Measurements from ENCODE around the gene ANKRD7. TPM values are rescaled to one million over a fixed set of nuclear protein-coding genes. Genes with fewer than 3 reads are reported as not detected.

The ANKRD7 gene, protein sequence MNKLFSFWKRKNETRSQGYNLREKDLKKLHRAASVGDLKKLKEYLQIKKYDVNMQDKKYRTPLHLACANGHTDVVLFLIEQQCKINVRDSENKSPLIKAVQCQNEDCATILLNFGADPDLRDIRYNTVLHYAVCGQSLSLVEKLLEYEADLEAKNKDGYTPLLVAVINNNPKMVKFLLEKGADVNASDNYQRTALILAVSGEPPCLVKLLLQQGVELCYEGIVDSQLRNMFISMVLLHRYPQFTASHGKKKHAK
- 0.16 and 0.25 TPM in 2 replicates for total RNA-seq

DNA sequence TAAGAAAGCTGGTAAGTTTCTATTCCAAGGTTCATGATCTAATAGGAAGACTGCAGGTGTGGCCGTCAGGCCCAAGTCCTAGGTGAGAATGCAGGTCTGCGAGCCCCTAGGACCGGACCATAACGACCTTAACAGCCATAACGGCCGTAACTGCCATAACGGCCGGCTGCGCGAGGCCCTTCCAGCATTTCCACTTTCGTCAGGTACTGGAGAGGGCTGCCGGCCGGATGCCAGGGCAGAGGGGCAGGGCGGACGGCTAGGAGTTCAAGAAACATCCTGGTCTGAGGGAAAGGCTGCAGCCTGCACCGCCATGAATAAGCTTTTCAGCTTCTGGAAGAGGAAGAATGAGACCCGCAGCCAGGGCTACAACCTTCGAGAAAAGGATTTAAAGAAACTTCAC lies at the start of gene ANKRD7:
Gene ANKRD7, plus strand, starts transcription at position 184 of the 400 bp plus-strand sequence. Its CDS starts 127 bp downstream, at position 311.

DNA sequence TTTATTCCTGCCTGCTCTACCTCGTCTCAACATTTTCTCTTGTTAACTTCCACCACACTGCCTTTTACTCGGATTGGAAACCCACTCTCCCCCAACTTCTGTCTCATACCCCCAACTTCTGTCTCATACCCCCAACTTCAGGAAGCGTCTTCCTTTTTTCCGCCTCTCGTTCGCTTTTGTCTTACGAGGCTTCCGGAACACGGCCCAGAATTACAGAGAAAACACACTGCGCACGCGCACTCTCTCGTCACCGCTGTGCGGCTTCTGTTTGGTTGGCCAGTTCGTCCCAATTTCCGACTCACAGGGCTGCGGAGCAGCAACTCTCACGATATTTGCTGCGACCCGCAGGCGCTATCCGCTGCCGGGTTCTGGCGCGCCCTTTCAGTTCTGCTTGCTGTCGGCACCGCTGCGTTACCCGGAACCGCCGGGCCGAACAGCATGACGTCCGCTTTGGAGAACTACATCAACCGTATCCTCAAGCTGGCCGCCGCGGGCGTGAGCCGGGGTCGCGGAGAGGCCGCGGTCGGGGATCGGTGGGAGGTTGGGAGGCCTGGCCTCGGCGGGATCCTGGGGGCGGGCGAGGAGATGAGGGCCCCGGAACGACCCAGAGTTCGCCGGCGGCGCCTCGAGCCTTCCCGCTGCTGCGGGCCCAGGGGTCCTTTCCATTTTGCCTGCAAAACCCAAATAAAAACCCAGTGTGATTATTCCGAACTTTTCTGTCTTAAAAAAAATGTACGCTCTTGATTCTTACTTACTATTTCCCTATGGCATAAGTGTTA lies 40.5 kb upstream of the ANKRD7 start, which contains the start of gene LSM8:
Gene LSM8, plus strand, starts transcription at position 379 of the 779 bp plus-strand sequence. Its CDS starts 60 bp downstream, at position 439.

Other genes with a start within 250 kb of the ANKRD7 start
- 31.9 and 38.8 TPM in 2 replicates for gene LSM8, start 40.5 kb upstream of the ANKRD7 start, total RNA-seq

Data from bladder microvascular endothelial cell (primary cell).